ENCODE results near the gene FMO1. TPM values are rescaled to one million over a fixed set of nuclear protein-coding genes. Genes with fewer than 3 reads are reported as not detected.

Gene FMO1
- total RNA-seq, 1 experiment from 2014 or later: not detected

GRCh38 chr1:171290621-171291020 is 42.3 kb downstream of the FMO1 start:
- H3K14ac ChIP-seq (ENCODE audit: insufficient read depth, low read length): no peak overlapping the region
- peaks cover 12 to 14% of the 10 kb centered on the region in 2 experiments for H3K4me1 Mint-ChIP-seq
- H2AK5ac ChIP-seq (ENCODE audit: insufficient read length, low read length): no peak overlapping the region
- H3K4me3 Mint-ChIP-seq: no peak overlapping the region
- no peak overlapping the region for H3K4ac ChIP-seq (ENCODE audit: low read depth, low read length)
- H3K36me3 Mint-ChIP-seq (ENCODE audit: insufficient read depth in 1 of 3, low read depth in 3 of 3): no peaks in the 10 kb centered on the region
- H2BK15ac ChIP-seq (ENCODE audit: low read depth, low read length): no peak overlapping the region
- no peak overlapping the region for H4K5ac ChIP-seq (ENCODE audit: insufficient read length, low read depth, low read length)
- H4K91ac ChIP-seq (ENCODE audit: insufficient read length, low read depth, low read length): no peak overlapping the region
- H2BK5ac ChIP-seq (ENCODE audit: insufficient read length, low read length): no peak overlapping the region
- H3K9me3 ChIP-seq (ENCODE audit: control insufficient read depth, low read depth, low read length): no peaks in the 10 kb centered on the region
- no peak overlapping the region for H3K18ac ChIP-seq (ENCODE audit: insufficient read length, low read depth, low read length)
- no peaks in the 10 kb centered on the region for H4K20me1 ChIP-seq (ENCODE audit: control insufficient read depth, insufficient read depth, insufficient read length)
- H3K27me3 Mint-ChIP-seq (ENCODE audit: low read depth): no peaks in the 10 kb centered on the region
- DNase-seq: no peak
- no peak overlapping the region for H2BK12ac ChIP-seq (ENCODE audit: insufficient read length, low read depth, low read length)
- H3K79me1 ChIP-seq (ENCODE audit: insufficient read depth, low read depth, low read length, poor library complexity, severe bottlenecking): no peaks in the 10 kb centered on the region
- no peak overlapping the region for H3K27ac ChIP-seq (ENCODE audit: insufficient read length, low read depth, low read length)
- H3K4me2 ChIP-seq (ENCODE audit: insufficient read depth, insufficient read length, low read length): no peak overlapping the region
- no CpG with 5 or more reads among the region's 2 CpGs for WGBS (ENCODE audit: extremely low coverage, insufficient read length, low lambda C conversion rate)
- H2BK120ac ChIP-seq (ENCODE audit: low read depth, low read length, poor library complexity, severe bottlenecking): no peak overlapping the region
- no peak overlapping the region for H3K9ac ChIP-seq (ENCODE audit: extremely low read depth, insufficient read length, low read length)
- no peaks in the 10 kb centered on the region for H3K9me3 Mint-ChIP-seq
- no peak overlapping the region for H2BK20ac ChIP-seq (ENCODE audit: low read depth, low read length, poor library complexity, severe bottlenecking)
- no peak overlapping the region for H3T11ph ChIP-seq (ENCODE audit: low read length)
- H3K79me2 ChIP-seq (ENCODE audit: insufficient read depth, low read length): no peaks in the 10 kb centered on the region
- TF ChIP-seq, protein P1, sequence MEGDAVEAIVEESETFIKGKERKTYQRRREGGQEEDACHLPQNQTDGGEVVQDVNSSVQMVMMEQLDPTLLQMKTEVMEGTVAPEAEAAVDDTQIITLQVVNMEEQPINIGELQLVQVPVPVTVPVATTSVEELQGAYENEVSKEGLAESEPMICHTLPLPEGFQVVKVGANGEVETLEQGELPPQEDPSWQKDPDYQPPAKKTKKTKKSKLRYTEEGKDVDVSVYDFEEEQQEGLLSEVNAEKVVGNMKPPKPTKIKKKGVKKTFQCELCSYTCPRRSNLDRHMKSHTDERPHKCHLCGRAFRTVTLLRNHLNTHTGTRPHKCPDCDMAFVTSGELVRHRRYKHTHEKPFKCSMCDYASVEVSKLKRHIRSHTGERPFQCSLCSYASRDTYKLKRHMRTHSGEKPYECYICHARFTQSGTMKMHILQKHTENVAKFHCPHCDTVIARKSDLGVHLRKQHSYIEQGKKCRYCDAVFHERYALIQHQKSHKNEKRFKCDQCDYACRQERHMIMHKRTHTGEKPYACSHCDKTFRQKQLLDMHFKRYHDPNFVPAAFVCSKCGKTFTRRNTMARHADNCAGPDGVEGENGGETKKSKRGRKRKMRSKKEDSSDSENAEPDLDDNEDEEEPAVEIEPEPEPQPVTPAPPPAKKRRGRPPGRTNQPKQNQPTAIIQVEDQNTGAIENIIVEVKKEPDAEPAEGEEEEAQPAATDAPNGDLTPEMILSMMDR (conservative IDR thresholded peaks at IDR 0.05): no peak
- H3K27ac Mint-ChIP-seq: no peak overlapping the region
- H2AFZ ChIP-seq (ENCODE audit: low read length): no peak overlapping the region
- H3K56ac ChIP-seq (ENCODE audit: insufficient read length, low read depth, low read length): no peak overlapping the region
- no peaks in the 10 kb centered on the region for H3K23me2 ChIP-seq (ENCODE audit: insufficient read length, low read depth, low read length, poor library complexity, severe bottlenecking)
- H3K27me3 ChIP-seq (ENCODE audit: insufficient read depth, low read length): no peaks in the 10 kb centered on the region
- H3K23ac ChIP-seq (ENCODE audit: insufficient read length, low read depth, low read length): no peak overlapping the region
- H4K8ac ChIP-seq (replicated peaks; ENCODE audit: insufficient read length, low read depth, low read length): no peak overlapping the region
- no peaks in the 10 kb centered on the region; the same call in 1 of the 2 replicates for H3K4me1 ChIP-seq (ENCODE audit: insufficient read depth, low read length)

All from H9 (cell line).